Measurements from ENCODE around the gene CDH23.

The CDH23 gene

DNA sequence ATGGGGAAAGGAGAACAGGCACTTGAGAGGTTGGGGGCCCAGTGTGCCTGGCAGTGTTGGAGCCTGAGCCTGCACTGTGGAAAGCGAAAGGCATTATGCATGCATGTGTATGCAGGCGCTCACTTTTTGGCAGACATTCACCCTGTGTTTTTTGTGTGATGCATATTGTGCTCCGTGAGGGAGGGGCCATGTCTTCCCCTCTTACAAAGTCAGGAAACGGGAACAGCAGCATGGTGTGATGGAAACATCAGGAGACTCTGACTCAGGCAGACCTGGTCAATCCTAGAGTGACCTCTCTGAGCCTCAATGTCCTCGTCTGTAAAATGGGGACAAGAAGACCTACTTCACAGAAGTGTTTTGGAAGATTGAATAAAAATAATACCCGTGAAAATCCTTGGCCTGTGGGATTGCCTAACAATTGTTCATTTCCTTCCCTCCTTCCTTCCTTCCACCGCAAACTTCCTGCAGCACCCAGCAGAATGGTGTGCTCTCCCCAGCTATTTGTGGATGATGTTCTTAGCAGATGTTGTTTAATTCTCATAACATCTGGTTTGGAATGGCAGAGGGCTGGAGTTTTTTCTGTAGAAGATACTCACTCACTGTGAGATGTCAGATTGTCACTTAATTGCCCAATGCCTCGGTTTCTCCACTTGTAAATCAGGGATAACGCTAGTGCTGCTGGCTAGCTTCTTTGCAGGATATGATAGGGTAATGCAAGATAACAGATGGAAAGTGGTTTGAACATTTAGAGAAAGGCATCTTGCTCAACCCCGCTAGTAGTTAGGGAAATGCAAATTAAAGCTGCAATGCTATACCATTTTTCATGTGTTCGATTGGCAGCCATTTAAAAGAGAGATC lies 39.8 kb downstream of the CDH23 start:
- FAIRE-seq = no peak

DNA sequence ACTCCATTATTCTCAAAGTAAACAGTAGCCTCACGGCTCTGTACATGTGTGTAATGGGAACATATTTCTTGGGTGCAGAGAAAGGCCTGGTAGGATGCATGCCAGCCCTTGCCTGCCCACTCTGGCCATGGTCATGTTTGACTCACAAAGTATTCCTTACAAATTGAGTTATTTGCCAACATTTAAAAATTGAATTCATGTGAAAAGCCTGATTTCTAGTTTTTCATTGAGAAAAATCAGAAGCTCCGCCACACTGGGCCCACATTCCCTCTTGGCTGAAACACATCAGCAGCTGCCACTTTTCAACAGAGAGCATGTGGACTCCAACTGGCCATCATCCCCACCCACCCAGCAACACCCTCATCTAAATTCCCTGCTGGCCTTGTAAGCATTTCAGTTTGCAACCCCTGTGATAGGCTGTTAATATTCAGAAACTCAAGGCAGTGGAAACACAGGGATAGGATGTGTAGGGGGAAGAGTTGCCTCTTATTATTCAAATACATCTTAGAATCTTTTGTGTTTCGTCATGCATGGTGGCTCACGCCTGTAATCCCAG lies 40.9 kb downstream of the CDH23 start:
- no peak for FAIRE-seq
- DNase-seq (ENCODE audit: insufficient read length, low spot score) = no peak

More for the DNA sequence above, 39.8 kb downstream of the CDH23 start:
- no peak for DNase-seq (ENCODE audit: insufficient read length, low spot score)

DNA sequence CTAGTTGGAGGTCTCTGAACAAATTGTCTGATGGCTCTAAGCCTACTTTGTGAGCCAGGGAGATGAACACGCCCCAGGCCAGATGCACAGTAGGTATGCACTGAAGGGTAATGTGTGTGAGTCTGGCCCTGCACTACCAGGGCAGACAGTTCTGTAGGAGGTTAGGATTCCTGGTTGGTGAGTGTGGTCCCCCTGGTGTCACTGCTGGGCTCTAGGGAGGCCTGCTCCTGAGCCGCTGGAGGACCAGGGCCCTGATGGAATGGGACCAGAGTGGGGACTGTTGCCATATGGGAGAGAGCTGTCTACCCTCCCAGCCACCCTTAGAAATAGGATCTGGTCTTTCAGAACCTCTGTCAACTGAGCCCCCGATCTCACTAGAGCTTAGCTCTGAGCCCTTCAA lies 42.0 kb downstream of the CDH23 start:
- FAIRE-seq (no peak), DNase-seq (ENCODE audit: insufficient read length, low spot score) (no peak)

GRCh38 chr10:71439670-71440425 lies 43.1 kb downstream of the CDH23 start:
- FAIRE-seq = no peak
- no peak for DNase-seq (ENCODE audit: insufficient read length, low spot score)

DNA sequence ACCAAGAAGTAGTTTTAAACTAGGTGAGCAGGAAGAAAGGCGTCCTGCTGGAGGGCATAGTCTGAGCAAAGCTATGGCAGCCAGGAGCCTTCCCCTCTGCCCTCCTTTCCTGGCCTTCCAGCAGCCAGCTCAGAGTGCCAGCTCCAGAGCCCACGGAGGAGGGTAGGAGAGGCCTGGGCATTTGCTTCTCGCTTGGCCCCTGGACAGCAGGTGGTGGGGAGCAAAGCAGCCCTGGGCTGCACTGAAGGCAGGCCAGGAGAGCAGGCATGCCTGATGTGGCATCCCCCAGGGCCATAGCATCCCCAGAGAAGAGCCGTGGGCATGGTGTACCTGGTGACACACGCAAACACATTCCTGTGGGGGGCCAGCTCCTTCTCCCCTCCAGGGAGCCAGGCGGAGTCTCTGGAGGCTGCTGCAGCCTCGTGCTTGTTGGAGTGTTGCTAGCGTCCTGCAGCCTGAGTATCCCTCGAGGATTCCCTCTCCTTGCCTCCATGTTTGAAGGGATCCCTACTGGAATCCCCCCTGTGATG lies 43.9 kb downstream of the CDH23 start:
- FAIRE-seq = no peak
- DNase-seq (ENCODE audit: insufficient read length, low spot score) = no peak

DNA sequence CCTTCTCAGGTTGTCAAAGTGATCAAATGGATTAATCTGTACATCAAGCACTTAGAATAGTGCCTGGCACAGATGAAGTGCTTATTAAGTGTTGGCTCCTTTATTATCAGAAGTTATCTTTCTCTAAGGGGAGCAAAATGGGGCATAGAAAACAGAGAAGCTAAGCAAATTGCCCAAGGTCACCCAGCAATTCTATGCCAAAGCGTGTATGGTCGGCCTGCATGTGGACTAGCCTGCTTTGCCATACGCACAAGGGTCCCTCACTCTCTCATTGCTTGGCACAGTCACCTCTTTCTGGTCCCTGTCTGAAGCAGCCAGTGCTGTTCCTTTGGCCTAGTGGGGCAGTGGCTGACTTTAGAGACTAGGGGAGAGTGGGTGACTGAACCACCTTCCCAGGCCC lies 45.3 kb downstream of the CDH23 start:
- DNase-seq (ENCODE audit: insufficient read length, low spot score) = no peak
- FAIRE-seq = no peak

DNA sequence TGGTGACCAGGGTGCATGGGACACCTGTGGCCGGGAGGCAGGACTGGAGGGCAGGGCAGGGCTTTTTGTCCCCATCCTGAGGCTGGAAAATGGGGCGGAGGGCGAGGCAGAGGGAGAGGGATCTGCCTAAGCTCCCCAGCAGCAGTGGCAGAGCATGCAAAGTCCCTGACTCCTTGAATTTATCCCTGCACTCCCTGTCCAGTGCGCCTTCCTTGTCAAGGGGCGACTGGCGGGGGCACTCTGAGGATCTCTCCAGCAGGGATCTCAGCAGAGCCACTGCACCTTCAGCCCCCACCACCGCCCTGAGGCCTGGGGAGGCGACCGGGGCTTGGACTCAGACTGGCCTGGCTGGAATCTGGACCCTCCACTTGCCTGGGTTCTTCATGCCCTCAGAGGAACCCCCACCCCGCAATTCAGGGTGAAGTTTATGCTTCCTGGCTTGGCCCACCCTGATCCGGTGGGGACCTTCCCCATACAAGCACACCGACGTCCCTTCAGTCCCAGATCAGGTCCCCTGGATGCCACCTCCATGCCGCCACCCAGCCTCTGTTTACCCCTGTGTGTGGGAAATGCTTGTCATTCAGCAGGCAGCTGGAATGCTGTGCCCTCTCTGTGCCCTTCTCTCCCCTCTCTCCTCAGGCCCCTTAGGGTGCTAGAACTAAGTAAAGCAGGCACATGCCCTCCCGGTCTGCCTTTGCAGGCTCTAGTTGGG lies 46.3 kb downstream of the CDH23 start:
- no peak for FAIRE-seq

DNA sequence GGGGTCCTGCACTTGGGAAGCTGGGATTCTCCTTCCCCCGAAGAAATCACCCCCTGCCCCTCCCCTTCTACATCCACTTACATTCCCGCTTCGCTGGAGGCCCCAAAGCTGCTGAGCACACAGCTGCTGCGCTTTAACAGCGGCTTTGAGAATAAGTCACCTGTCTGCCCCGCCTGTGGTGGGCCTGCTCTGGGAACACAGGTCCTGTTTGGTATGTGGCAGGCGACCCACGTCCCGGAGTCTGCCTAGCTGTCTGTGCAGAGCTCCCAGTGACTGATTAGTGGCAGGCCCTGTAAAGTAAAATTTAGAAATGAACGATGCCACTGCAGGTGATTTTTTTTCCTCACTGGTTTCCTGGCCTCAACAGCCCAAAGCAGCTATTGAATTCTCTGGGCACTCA lies 47.0 kb downstream of the CDH23 start:
- no peak for FAIRE-seq

More for the DNA sequence above, 46.3 kb downstream of the CDH23 start:
- no peak for DNase-seq (ENCODE audit: insufficient read length, low spot score)

GRCh38 chr10:71444284-71445054 lies 47.7 kb downstream of the CDH23 start:
- FAIRE-seq (no peak), DNase-seq (ENCODE audit: insufficient read length, low spot score) (no peak)

More for the DNA sequence above, 47.0 kb downstream of the CDH23 start:
- no peak for DNase-seq (ENCODE audit: insufficient read length, low spot score)

GRCh38 chr10:71447676-71448075 lies 51.0 kb downstream of the CDH23 start:
- FAIRE-seq = no peak
- DNase-seq (ENCODE audit: insufficient read length, low spot score) = no peak

GRCh38 chr10:71448146-71448545 lies 51.4 kb downstream of the CDH23 start:
- no peak for DNase-seq (ENCODE audit: insufficient read length, low spot score)
- no peak for FAIRE-seq

DNA sequence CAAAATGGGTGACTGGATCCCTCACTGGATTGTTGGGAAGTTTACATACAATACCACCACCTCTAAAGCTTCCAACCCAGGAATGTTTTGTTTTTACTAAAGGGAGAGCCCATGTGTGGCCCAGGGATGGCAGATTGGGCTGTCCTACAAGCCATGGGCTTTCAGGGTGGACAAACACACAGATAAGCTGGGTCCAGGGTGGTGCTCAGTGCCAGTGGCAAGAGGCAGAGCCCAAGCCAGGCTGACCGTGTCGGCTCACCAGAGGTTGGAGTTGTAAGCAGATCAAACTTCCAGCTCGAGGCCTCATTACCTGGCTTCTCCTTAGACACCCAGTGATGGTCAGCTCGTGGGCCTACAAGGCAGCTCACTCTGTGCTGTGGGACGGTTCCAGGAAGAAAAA lies 52.3 kb downstream of the CDH23 start:
- DNase-seq (ENCODE audit: insufficient read length, low spot score) = no peak
- FAIRE-seq = no peak

- no peak for FAIRE-seq
These were observed 55.0 kb downstream of the CDH23 start for GRCh38 chr10:71451754-71452153.

GRCh38 chr10:71453186-71453585 lies 56.5 kb downstream of the CDH23 start:
- DNase-seq (ENCODE audit: insufficient read length, low spot score) = no peak
- no peak for FAIRE-seq

More at GRCh38 chr10:71451754-71452153, 55.0 kb downstream of the CDH23 start:
- DNase-seq (ENCODE audit: insufficient read length, low spot score) = no peak

GRCh38 chr10:71454347-71454746 lies 57.6 kb downstream of the CDH23 start:
- FAIRE-seq = no peak
- no peak for DNase-seq (ENCODE audit: insufficient read length, low spot score)

GRCh38 chr10:71455035-71455434 lies 58.3 kb downstream of the CDH23 start:
- FAIRE-seq (no peak), DNase-seq (ENCODE audit: insufficient read length, low spot score) (no peak)

- no peak for DNase-seq (ENCODE audit: insufficient read length, low spot score)
- FAIRE-seq = no peak
These were observed 59.9 kb downstream of the CDH23 start for GRCh38 chr10:71456631-71457030.

- FAIRE-seq = no peak
- DNase-seq (ENCODE audit: insufficient read length, low spot score) = no peak
These were observed 61.2 kb downstream of the CDH23 start for GRCh38 chr10:71457908-71458307.

GRCh38 chr10:71458387-71458786 lies 61.7 kb downstream of the CDH23 start:
- no peak for DNase-seq (ENCODE audit: insufficient read length, low spot score)
- FAIRE-seq = no peak

DNA sequence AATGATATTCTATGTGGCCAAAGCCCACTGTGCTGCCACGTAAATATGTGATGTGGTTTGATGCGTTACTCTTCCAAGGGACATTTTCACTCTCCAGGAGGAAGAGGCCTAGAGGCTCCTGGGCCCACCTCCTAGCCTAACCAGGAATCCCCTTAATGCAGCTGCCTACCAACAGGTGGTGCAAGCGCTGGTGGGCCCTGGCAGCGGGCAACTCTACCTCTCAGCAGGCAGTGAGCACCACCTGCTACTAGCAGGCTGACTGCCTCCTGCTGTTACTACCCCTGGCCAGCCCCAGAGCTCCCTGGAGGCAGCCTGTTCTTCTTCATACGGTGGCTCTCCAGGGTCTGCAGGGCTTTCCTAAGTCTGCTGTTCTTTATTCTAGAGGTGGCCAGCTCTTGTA lies 62.8 kb downstream of the CDH23 start:
- DNase-seq (ENCODE audit: insufficient read length, low spot score) (no peak), FAIRE-seq (no peak)
